ENCODE data around the gene WDR33.
A peak's percentile ranks its signal among the peaks of the same experiment; 100 is the strongest.

DNA sequence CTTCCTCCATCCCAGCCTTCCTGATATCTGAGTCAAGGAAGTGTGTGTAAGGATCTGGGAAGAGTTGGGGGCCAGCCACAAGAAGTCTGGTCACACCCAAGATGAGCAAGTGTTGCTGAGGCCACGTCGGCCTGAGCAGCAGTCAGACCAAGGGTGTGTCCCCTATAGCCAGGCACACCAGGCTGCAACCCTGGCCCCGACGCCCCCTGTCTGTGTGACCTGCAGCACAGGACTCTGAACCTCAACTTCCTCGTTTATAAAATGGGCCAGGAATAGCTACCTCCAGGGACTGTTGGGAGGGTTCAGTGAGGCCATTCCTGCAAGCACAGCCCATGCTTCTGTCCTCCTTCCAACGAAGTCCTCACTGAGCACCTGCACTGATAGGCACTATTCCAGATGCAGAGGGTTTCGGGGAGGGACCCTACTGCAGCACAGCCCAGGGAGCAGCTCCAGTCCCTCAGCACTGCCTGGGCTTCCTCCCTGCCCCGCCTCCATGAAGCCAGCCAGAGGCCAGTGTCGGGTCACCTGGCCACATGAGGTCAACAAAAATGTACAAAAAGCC is 148.9 kb downstream of the WDR33 start:
- TF ChIP-seq CTCF (IDR thresholded peaks at IDR 0.05) (peak in 1 of 3 experiments; percentile 2), POLR2A (IDR thresholded peaks at IDR 0.05; ENCODE audit: low read depth) (no peak), POLR2AphosphoS5 (IDR thresholded peaks at IDR 0.05) (peak; percentile 33 to 42)
